ENCODE results near the gene ZC2HC1B.
A peak's percentile ranks its signal among the peaks of the same experiment; 100 is the strongest.
"Not testable (repeated sequence)": the region's sequence is repeated elsewhere in the genome, so short reads cannot be mapped to it uniquely, and the experiment has no call there.

ZC2HC1B gene

DNA sequence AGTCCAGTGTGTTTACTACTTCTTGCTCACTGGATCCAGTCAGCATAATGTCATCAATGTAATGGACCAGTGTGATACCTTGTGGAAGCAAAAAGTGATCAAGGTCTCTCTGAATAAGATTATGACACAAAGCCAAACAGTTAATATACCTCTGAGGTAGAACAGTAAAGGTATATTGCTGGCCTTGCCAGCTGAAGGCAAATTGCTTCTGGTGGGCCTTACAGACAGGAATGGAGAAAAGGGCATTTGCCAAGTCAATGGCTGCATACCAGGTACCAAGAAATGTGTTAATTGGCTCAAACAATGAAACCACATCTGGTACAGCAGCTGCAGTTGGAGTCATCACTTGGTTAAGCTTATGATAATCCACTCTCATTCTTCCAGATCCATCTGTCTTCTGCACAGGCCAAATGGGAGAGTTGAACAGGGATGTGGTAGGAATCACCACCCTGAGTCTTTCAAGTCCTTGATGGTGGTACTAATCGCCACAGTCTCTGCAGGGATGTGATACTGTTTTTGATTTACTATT is 7.0 kb downstream of the ZC2HC1B start:
- not testable (repeated sequence) for FAIRE-seq

DNA sequence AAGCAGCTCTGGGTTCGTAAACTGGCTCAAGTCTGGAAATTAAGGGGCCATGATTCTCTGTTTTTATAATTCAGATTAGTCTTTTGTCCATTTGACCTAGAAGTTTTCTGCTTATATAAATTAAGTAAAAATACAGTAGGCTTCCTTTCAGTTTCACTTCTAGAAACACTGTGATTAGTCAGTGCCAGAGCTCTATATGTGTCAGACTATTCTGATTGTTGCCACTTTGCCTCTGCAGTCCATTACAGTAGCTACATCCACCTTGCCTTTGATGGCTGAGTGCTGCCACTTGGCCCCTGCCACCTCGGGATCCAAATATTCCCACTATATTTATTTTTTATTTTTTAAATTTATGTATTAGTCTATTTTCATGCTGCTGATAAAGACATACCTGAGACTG is 7.9 kb downstream of the ZC2HC1B start:
- no peak for FAIRE-seq

DNA sequence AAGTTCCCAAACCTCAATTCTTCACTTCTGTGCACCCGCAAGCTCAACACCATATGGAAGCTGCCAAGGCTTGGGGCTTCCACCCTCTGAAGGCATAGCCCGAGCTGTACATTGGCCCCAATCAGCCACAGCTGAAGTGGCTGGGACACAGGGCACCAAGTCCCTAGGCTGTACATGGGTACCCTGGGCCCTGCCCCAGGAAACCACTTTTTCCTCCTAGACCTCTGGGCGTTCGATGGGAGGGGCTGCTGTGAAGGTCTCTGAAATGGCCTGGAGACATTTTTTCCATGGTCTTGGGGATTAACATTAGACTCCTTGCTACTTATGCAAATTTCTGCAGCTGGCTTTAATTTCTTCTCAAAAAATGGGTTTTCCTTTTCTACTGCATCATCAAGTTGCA is 9.3 kb downstream of the ZC2HC1B start:
- FAIRE-seq, result not testable (repeated sequence)

DNA sequence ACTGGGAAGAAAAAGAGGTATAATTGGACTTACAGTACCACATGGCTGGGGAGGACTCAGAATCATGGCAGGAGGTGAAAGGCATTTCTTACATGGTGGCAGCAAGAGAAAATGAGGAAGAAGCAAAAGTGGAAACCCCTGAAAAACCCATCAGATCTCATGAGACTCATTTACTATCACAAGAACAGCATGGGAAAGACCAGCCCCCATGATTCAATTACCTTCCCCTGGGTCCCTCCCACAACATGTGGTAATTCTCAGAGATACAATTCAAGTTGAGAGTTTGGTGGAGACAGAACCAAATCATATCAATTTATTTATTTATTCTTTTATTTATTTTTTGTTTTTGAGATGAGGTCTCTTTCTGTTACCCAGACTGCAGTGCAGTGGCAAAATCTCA is 10.2 kb downstream of the ZC2HC1B start:
- not testable (repeated sequence) for FAIRE-seq

DNA sequence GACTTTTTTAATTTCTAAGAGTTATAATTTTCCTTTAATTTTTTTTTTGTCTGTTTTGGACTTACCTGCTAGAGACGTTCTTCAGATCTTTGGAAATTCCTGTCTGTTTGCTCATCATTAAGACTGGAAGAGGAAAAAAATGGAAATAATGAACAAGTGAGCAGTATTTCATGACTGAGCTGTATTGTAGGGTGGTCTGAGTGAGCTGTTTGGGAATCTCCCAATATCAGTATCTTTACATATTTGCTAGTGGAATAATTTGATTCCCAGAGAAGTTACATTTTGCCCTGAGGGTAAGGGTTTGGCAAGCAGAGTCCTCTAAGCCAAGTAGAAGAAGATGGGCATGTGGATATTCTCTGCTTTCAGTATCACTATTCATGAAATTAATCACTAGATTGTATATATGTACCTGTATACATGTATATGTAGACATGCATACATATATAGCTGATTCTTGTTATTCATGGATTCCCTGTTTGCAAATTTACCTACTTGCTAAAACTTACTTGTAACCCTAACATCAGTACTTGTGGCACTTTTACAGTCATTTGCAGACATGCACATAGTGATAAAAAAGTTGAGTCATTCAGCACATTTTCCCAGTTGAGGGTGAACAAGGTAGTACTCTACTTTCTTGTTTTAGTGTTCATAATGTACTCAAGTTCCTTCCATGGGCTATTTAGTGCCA is 13.5 kb downstream of the ZC2HC1B start:
- FAIRE-seq, result no peak

DNA sequence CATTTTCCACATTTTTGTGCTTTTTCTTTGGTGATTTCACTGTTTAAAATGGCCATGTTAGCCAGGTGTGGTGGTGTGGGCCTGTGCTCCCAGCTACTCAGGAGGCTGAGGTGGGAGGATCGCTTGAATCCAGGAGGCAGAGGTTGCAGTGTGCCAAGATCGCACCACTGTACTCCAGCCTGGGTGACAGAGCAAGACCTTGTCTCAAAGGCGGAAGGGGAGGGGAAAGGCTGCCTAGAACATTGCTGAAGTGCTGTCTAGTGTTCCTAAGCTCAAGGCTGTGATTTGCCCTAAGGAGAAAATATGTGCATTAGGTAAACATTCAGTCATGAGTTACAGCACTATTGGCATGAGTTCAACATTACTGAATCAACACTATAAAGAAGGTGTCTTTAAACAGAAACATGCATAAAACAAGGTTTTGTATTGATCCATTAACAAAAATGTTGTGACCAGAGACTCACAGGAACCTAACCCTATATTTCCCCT is 14.0 kb downstream of the ZC2HC1B start:
- no peak for FAIRE-seq

DNA sequence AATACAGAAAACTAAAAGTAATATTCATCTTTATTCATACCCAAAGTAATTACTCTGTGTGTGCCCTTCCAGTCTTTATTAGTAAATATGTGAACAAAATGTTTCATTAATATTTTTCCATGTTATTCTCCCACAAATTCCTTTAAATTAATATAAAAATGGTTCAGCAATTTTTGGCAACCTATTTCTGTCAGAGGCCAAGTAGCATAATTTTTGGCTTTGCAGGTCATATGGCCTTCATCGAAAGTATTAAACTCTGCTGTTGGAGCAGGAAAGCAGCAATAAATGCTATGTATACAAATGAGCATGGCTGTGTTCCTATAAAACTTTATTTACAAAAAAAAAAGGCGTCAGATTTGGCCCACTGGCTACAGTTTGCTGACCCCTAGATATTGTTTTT is 16.1 kb downstream of the ZC2HC1B start:
- no peak for FAIRE-seq

DNA sequence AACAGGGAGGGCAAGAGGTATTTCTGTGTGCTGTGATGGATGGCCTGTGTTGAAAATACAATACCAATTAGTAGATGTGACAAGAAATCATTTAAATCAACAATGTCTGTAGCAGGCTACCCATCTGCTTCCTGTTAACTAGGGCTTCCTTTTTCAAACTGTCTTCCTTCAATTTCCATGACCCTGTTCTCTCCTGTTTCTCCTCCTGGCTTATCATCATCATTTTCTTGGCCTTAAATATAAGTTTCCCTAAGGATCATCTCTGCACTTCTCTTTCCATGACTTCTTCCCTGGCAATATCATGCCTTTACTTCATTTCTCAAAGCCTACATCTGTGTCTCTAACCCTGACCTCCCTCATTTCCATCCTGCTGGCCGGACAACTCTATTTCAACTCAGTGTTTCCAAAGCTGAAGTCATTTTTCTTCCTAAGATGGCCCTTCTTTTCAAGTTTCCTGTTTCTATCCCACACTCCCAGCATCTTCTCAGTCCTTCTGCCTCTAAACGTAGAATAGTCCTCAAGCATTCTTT is 18.2 kb downstream of the ZC2HC1B start:
- no peak for FAIRE-seq

DNA sequence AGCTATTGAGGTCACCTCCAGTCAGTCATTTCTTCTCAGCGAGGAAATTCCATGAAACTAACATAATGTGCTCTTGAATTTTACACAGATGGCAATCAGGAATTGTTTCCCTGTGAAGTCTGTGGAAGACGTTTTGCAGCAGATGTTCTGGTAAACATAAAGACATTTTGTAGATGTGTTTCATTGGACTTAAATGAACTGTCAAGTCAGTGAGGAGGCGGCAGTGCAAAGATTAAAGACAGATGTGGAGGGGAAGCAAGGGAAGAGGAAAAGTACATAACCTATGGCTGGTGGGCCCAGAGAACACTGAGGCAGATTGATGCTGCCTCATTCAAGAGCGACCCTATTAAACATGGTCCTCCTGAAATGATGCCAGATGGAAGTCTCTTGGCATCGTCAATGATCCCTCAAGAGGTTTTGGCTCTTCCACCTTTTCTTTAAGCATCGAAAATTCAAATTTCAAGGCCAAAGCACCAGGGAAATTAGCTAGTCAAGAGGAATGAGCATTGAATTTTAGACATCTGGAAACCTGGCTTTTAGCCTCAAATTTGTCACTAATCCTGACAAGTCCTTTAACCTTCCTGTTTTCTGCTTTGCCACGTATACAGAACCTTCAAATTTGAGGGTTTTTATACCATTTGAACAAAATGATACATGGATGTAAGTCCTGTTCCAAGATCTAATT is 20.1 kb downstream of the ZC2HC1B start:
- FAIRE-seq, result no peak

DNA sequence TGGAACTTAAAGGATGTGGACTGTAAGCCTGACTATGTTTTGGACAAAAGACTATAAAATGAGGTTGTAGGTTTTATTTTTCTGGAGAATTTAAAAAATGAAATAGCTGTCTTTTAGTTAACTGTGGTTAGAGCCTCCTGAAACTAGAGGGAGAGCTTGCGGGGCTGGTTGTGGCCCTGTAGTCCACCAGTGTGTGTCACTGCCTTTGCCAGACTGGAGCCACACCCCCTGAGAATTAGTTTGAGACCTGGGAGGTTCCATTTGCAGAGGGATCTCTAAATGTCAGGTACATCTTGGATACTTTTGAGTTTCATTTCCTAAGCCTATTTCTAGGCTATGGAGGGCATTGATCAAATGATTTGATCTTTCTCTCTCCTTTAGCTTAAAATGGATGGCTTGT is 20.8 kb downstream of the ZC2HC1B start:
- FAIRE-seq, result no peak

DNA sequence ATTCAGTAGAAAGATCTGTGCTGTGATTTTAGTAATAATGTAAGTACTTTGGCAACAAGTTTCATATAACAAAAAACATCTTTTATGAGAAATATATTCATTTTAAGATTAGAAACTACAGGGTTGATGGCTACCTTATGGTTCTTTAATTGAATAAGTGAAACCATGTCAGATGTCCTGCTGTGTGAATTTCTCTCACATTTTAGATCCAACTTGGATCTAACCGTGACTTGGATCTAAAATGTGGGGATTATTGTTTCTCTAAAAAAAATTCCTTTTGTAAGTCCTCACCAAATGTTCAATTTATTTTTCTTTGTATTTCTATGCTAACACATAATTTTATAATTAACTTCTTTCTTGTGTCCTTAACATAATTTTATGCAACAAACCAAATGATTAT is 30.4 kb downstream of the ZC2HC1B start:
- FAIRE-seq, result peak; percentile 65

DNA sequence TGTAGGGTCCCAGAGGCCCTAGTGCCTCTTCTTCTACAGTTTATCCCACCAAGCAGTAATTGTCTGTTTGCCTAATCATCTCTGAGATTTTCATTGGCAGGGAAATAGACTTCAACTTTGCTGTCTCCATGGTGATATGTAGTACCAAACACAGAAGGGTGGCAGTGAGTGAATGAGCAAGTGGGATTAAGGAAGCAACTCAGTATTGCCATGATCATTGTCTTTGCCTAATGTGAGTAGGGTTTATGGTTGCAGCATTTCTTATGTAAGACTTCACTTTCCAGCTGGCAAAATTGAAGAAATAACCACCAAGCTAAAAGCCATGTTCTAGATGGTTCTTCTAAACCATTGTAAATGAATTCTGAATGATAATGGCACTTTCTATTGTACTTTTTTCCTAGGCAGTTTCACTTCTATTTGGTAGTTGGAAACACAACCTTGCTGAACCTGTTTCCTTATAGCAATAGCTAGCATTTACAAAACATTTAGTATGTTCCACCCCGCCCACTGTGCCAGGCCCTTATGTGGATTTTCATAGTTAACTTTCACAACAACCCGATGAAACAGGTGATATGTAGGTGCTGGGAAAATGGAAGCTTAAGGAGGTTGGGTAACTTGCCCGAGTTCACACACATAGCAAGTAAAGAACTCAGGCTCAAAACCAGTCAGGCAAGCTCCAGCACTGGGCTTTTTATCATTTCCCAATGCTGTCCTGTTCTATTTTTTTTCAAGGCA is 32.0 kb downstream of the ZC2HC1B start:
- no peak for FAIRE-seq

DNA sequence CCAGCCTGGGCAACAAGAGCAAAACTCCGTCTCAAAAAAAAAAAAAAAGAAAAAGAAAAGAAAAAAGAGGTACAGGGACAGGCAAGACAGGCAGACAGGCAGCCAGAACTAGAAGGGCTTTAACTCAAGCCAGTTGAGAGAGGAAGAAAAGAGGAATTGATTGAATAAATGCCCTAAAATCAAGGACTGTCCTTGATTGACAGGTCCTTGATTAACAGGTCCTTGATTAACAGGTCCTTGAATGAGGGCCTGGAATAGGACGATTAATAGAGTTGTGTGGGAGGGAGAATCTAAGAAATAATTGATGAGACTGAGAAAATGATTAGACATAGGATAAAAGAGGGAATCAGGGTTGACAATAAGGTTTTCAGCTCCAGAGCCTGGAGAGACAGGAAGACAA is 36.1 kb downstream of the ZC2HC1B start:
- no peak for FAIRE-seq

DNA sequence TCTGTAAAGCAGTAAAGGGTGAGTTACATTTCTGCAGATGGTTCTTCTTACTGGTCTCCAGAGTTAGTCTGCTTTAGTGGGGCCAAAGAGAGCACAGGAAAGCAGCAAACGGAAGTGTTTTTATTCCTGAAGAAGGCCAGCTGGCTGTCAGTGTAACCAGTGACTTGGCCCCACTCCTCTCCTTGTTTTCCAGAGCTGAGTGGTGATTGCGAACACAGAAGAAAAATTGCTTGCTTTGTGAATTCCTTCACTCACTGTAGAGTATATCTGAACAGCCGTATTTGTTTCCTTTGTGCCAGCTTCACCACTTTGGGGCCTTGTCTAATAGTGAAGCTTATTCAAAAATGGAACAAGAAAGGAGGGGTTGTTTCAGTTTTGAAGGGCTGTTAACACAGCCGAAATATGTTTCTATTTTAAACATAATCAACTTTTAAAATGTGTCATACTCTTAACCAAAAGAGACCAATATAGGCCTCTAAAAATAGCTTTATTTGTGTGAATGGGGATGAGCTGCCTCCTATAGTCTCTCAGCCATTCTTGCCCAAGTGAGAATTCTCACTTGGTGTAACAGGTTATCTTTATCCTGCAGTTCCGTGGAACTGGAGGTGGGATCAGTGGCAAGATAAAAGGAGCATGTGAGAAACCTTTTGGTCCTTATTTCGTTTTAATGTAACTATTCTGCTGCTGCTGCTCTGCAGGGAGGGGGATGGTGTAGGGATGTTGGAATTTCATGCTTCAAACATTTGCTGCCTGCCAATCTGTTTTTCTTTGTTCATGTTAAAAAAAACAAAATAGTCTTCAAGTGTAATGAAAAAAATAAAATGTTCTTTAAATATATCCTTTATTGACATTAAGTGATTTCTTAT is 37.8 kb downstream of the ZC2HC1B start:
- no peak for FAIRE-seq

DNA sequence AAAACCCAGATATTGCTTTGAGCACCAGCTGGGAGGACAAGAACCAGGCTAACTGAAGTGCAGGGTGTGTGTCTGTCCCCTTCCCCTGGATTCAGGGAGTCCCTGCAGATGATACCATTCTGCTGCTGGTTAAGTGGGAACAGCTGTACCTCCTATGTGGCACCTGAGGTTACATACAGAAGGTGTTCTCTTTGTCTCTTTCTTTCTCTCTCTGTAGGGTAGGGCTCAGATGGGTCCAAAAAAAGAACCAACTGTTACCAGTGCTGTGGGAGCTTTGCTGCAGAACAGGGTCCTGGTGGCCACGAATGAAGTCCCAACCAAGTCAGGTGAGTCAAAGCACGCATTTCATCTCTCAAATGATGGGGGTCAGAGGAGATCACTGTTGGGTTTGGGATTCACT is 38.6 kb downstream of the ZC2HC1B start:
- no peak for FAIRE-seq

DNA sequence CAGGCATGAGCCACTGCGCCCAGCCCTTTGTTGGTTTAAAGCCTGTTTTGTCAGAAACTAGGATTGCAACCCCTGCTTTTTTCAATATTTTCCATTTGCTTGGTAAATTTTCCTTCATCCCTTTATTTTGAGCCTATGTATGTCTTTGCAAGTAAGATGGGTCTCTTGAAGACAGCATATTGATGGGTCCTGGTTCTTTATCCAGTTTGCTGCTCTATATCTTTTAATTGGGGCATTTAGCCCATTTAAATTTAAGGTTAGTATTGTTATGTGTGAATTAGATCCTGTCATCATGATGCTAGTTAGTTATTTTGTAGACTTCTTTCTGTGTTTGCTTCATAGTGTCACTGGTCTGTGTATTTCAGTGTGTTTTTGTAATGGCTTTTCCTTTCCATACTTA is 46.8 kb downstream of the ZC2HC1B start:
- no peak for FAIRE-seq

DNA sequence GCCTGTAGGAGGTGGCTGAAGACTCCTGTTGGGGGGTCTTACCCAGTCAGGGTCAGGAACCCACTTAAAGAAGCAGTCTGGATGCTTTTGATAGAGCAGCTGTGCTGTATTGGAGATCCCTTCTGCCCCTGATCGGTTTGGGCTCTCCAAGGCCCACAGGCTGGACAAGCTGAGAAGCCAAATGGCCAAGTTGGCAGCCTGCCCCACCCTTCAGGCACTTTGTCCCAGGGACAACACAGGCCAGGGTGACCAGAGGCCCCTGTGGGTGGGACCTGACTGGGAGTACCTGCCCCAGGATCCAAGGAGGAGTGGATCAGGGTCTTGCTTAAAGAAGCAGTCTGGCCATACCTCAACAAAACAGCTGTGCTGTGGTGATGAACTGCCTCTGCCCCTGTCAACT is 48.4 kb downstream of the ZC2HC1B start:
- no peak for FAIRE-seq

DNA sequence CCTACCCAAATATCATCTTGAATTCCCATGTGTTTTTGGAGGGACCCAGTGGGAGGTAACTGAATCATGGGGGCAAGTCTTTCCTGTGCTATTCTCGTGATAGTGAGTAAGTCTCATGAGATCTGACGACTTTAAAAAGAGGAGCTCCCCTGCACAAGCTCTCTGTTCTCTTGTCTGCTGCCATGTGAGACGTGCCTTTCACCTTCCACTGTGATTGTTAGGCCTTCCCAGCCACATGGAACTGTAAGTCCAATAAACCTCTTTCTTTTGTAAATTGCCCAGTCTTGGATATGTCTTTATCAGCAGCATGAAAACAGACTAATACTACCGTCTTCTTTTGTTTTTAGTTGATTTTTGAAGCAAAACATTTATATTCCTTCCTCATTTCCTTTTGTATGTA is 52.8 kb downstream of the ZC2HC1B start:
- FAIRE-seq, result not testable (repeated sequence)

DNA sequence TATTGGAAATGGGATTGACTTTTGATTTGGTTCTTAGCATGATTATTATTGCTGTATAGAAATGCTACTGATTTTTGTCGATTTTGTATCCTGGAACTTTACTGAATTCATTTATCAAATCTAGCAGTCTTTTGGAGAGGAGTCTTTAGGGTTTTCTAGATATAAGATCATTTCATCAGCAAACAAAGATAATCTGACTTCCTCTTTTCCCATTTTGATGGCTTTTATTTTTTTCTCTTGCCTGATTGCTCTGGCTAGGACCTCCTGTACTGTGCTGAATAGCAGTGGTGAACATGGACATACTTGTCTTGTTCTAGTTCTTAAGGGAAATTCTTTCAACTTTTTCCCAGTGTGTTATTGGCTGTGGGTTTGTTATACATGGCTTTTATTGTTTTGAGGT is 64.6 kb downstream of the ZC2HC1B start:
- FAIRE-seq, result no peak

DNA sequence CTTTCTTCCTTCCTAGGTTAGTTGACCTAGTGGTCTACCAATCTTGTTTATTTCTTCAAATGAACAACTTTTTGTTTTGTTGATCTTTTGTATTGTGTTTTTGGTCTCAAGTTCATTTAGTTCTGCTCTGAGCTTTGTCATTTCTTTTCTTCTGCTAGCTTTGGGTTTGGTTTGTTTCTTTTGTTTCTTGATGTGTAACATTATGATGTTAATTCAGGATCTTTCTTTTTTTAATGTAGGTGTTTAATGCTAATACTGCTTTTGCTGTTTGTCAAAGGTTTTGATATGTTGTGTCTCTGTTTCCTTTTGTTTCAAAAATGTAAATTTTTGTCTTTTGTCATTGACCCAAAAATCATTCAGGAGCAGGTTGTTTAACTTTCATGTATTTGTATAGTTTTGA is 65.7 kb downstream of the ZC2HC1B start:
- FAIRE-seq, result no peak

DNA sequence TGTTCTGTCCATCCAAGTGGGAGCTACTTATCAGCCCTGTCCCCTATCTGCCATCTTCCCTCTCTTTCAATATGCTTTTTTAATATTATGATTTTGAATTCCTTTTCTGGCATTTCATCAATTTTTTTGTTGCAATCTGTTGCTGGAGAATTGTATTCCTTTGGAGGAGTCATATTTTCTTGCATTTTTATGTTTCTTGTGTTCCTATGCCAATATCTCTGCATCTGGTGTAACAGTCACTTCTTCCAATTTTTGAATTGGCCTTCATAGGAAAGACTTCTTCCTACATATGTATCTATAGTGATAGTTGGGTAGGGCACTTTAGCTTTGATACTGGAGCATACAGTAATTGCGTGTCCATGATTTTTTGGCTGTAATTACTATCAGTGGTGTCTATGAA is 70.1 kb downstream of the ZC2HC1B start:
- no peak for FAIRE-seq

DNA sequence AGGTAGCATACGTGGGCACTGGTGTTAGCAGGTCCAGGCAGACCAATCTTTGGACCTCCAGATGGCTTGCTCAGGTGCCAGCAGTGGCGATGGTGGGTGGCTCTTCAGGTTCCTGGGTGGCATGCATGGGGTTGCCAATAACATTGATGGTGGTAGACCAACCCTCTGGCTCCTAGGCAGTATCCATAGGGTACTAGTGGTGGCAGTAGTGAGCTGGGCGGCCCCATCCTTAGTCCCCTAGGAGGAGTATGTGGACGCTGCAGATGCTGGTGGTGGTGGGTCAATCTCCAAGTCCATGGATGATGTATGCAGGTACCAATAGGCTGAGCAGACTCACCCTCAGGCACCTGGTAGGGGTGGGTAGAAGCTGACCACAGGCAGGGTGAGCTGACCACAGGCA is 70.6 kb downstream of the ZC2HC1B start:
- FAIRE-seq, result no peak
